Measurements from ENCODE around the gene GNAT1. TPM values are rescaled to one million over a fixed set of nuclear protein-coding genes. Genes with fewer than 3 reads are reported as not detected.

The GNAT1 gene
- total RNA-seq, 1 experiment from 2014 or later = not detected

- in situ Hi-C loops (cut with HindIII; ENCODE audit: low sequenced_read_pairs) = no loop called here
Observed at GRCh38 chr3:50173685-50174516, 17.5 kb upstream of the GNAT1 start.

GRCh38 chr3:50174517-50174895 lies 16.9 kb upstream of the GNAT1 start:
- in situ Hi-C loops (cut with HindIII; ENCODE audit: low sequenced_read_pairs) = no loop called here
- DNase-seq (ENCODE audit: low spot score) = no peak

More at GRCh38 chr3:50173685-50174516, 17.5 kb upstream of the GNAT1 start:
- DNase-seq (ENCODE audit: low spot score) = no peak

- no peak for DNase-seq (ENCODE audit: low spot score)
- in situ Hi-C loops (cut with HindIII; ENCODE audit: low sequenced_read_pairs) = no loop called here
Observed at GRCh38 chr3:50174947-50175524, 16.4 kb upstream of the GNAT1 start.

GRCh38 chr3:50177346-50177745 lies 14.1 kb upstream of the GNAT1 start:
- DNase-seq (ENCODE audit: low spot score) = no peak
- in situ Hi-C loops (cut with HindIII; ENCODE audit: low sequenced_read_pairs) = no loop called here

GRCh38 chr3:50179710-50180109 lies 11.7 kb upstream of the GNAT1 start:
- in situ Hi-C loops (cut with HindIII; ENCODE audit: low sequenced_read_pairs) = loop anchor here (5.0 kb wide), 1 partner anchor 67 kb away; no protein-coding TSS in a partner anchor

GRCh38 chr3:50181985-50182384 lies 9.4 kb upstream of the GNAT1 start:
- in situ Hi-C loops (cut with HindIII; ENCODE audit: low sequenced_read_pairs) = loop anchor here (5.0 kb wide), 1 partner anchor 70 kb away; no protein-coding TSS in a partner anchor
- DNase-seq (ENCODE audit: low spot score) = no peak

More at GRCh38 chr3:50179710-50180109, 11.7 kb upstream of the GNAT1 start:
- no peak for DNase-seq (ENCODE audit: low spot score)

- DNase-seq (ENCODE audit: low spot score) = no peak
- in situ Hi-C loops (cut with HindIII; ENCODE audit: low sequenced_read_pairs) = loop anchor here (5.0 kb wide), 1 partner anchor 70 kb away; no protein-coding TSS in a partner anchor
Observed at GRCh38 chr3:50182533-50183099, 8.8 kb upstream of the GNAT1 start.

GRCh38 chr3:50183755-50184154 lies 7.7 kb upstream of the GNAT1 start:
- DNase-seq (ENCODE audit: low spot score) = no peak
- in situ Hi-C loops (cut with HindIII; ENCODE audit: low sequenced_read_pairs) = loop anchor here (5.0 kb wide), 1 partner anchor 71 kb away; no protein-coding TSS in a partner anchor

GRCh38 chr3:50184242-50184978 lies 7.0 kb upstream of the GNAT1 start:
- in situ Hi-C loops (cut with HindIII; ENCODE audit: low sequenced_read_pairs) = loop anchor here (5.0 kb wide), 1 partner anchor 72 kb away; no protein-coding TSS in a partner anchor
- DNase-seq (ENCODE audit: low spot score) = no peak

- in situ Hi-C loops (cut with HindIII; ENCODE audit: low sequenced_read_pairs) = no loop called here
Observed at GRCh38 chr3:50185230-50185629, 6.2 kb upstream of the GNAT1 start.

GRCh38 chr3:50186096-50186495 lies 5.3 kb upstream of the GNAT1 start:
- in situ Hi-C loops (cut with HindIII; ENCODE audit: low sequenced_read_pairs) = no loop called here

More at GRCh38 chr3:50185230-50185629, 6.2 kb upstream of the GNAT1 start:
- no peak for DNase-seq (ENCODE audit: low spot score)

GRCh38 chr3:50187750-50188149 lies 3.7 kb upstream of the GNAT1 start:
- no peak for DNase-seq (ENCODE audit: low spot score)
- in situ Hi-C loops (cut with HindIII; ENCODE audit: low sequenced_read_pairs) = no loop called here

More at GRCh38 chr3:50186096-50186495, 5.3 kb upstream of the GNAT1 start:
- DNase-seq (ENCODE audit: low spot score) = no peak

GRCh38 chr3:50189274-50189673 lies 2.1 kb upstream of the GNAT1 start:
- in situ Hi-C loops (cut with HindIII; ENCODE audit: low sequenced_read_pairs) = no loop called here
- peak; percentile 71 for DNase-seq (ENCODE audit: low spot score)

- in situ Hi-C loops (cut with HindIII; ENCODE audit: low sequenced_read_pairs) = no loop called here
Observed at GRCh38 chr3:50189989-50190388, 1.4 kb upstream of the GNAT1 start.

GRCh38 chr3:50192124-50192523 lies 714 bp downstream of the GNAT1 start:
- no peak for DNase-seq (ENCODE audit: low spot score)
- in situ Hi-C loops (cut with HindIII; ENCODE audit: low sequenced_read_pairs) = no loop called here

More at GRCh38 chr3:50189989-50190388, 1.4 kb upstream of the GNAT1 start:
- no peak for DNase-seq (ENCODE audit: low spot score)

- peak; percentile 75 for DNase-seq (ENCODE audit: low spot score)
- in situ Hi-C loops (cut with HindIII; ENCODE audit: low sequenced_read_pairs) = no loop called here
Observed at GRCh38 chr3:50192689-50193141, 1.3 kb downstream of the GNAT1 start.

GRCh38 chr3:50193286-50193685 lies 1.9 kb downstream of the GNAT1 start:
- in situ Hi-C loops (cut with HindIII; ENCODE audit: low sequenced_read_pairs) = no loop called here
- DNase-seq (ENCODE audit: low spot score) = no peak

GRCh38 chr3:50193746-50194127 lies 2.3 kb downstream of the GNAT1 start:
- in situ Hi-C loops (cut with HindIII; ENCODE audit: low sequenced_read_pairs) = no loop called here
- DNase-seq (ENCODE audit: low spot score) = no peak
